LNCaP clone FGC (cell line): ENCODE results near the gene TADA2B.

Experiments
- DNase-seq: peaks from one replicate; pipeline ENCODE4 v3.0.0-alpha.2; 2011; ENCODE audit warnings: low read depth
- H3K4me3 ChIP-seq: 2 replicates; pipeline ENCODE4 v1.5.1; 2011; ENCODE audit warnings: mild to moderate bottlenecking, low read depth, low read length, control low read depth
- TF ChIP-seq, protein P1 (sequence below): IDR thresholded peaks from 2 replicates; pipeline ENCODE4 v1.5.1; 2012; ENCODE audit warnings: mild to moderate bottlenecking; ENCODE audit not compliant: control insufficient read depth, insufficient read depth; ENCODE audit errors: extremely low read depth

The TADA2B gene

DNA sequence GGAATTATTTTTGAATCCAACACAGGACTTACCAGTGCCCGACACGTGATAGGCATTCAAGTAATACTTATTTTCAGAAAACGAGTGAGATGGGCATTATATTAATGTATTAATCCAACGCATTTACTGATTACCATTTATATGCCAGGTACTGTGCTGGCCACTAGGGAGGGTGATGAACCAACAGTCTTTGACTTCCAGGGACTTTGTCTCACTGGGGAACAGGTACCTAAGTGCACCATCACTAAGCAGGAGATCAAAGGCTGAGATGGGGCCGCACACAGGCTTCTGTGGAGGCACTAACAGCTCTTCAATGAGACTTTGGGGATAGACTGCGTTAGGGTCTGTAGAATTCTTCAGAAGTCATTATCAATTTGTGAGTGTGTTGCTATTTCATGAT is 5.7 kb upstream of the TADA2B start:
- TF ChIP-seq, protein P1, sequence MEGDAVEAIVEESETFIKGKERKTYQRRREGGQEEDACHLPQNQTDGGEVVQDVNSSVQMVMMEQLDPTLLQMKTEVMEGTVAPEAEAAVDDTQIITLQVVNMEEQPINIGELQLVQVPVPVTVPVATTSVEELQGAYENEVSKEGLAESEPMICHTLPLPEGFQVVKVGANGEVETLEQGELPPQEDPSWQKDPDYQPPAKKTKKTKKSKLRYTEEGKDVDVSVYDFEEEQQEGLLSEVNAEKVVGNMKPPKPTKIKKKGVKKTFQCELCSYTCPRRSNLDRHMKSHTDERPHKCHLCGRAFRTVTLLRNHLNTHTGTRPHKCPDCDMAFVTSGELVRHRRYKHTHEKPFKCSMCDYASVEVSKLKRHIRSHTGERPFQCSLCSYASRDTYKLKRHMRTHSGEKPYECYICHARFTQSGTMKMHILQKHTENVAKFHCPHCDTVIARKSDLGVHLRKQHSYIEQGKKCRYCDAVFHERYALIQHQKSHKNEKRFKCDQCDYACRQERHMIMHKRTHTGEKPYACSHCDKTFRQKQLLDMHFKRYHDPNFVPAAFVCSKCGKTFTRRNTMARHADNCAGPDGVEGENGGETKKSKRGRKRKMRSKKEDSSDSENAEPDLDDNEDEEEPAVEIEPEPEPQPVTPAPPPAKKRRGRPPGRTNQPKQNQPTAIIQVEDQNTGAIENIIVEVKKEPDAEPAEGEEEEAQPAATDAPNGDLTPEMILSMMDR, result no peak
- H3K4me3 ChIP-seq, result no peak overlapping the region
- no peak for DNase-seq

DNA sequence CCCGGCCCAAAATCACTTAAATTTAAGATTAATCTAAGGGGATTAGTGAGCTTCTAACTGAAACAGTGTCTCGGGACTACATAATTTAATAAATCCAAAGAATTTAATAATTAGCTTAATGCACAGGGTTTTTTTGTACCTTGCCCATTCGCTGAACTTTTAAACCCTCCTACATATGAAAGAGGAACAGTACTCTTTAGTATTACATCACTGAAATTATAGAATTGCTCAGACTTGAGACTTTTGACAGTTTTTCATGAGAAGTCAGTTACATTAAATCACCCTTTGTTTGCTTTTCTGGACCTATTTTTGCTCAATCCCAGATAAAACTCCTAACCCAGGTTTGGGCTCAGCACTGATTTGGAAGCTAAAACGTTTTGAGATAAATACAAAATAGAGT is 2.4 kb upstream of the TADA2B start:
- no peak overlapping the region for H3K4me3 ChIP-seq
- DNase-seq, result no peak
- TF ChIP-seq, protein P1, result no peak

DNA sequence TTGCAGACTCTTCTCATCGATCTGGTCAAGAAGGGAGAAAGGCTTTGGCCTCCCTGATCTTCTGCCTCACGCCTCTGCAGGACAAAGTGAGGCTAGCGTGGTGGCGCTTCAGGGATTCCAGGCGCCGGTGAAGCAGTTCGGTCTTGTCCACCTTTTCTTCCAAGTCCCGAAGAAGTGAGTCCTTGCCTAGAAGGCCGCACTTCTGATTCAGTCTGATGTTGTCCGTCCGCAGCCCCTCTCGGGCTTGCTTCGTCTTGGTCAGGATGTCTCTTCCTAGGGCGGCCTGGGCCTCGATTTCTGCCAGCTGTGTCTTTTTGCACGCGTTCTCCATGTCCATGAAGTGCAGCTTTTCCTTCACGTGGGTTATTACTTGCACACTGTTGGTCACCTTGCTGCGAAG is 1.9 kb upstream of the TADA2B start:
- TF ChIP-seq, protein P1, result no peak
- H3K4me3 ChIP-seq, result no peak overlapping the region
- no peak for DNase-seq

DNA sequence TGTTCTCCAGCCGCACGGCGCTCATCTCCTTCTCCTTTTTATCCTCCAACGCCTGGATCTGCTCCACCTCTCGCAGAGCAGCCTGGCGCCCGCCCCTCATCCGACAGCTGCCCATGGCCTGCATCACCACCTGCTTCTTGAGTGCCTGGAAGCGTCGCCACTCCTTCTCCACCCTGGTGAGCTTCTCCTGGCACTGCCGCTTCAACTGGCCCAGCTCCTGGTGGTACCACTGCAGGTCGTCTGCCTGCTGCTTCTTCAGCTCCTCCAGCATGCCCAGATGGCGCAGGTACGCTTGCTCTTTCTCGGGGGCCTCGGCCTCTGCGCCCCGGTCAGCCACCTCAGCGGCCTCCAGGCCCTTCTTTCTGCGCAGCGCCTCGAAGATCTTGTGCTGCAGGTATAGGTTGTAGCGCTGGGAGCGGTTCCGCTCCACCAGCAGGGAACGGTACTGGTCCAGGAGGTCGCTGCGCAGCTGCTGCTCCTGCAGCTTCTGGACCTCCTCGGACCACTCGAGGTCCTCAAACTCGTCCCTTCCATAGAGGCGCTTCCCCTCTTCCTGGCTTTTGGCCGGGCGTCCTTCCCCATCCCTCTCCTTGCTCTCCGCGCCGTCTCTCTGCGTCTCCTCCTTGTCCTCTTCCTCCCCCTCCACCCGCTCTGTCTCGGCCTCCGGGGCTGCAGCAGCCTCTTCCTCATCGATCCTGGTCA is 1.2 kb upstream of the TADA2B start:
- TF ChIP-seq, protein P1, result no peak
- peak overlapping the region; percentile 80 for H3K4me3 ChIP-seq
- no peak for DNase-seq

DNA sequence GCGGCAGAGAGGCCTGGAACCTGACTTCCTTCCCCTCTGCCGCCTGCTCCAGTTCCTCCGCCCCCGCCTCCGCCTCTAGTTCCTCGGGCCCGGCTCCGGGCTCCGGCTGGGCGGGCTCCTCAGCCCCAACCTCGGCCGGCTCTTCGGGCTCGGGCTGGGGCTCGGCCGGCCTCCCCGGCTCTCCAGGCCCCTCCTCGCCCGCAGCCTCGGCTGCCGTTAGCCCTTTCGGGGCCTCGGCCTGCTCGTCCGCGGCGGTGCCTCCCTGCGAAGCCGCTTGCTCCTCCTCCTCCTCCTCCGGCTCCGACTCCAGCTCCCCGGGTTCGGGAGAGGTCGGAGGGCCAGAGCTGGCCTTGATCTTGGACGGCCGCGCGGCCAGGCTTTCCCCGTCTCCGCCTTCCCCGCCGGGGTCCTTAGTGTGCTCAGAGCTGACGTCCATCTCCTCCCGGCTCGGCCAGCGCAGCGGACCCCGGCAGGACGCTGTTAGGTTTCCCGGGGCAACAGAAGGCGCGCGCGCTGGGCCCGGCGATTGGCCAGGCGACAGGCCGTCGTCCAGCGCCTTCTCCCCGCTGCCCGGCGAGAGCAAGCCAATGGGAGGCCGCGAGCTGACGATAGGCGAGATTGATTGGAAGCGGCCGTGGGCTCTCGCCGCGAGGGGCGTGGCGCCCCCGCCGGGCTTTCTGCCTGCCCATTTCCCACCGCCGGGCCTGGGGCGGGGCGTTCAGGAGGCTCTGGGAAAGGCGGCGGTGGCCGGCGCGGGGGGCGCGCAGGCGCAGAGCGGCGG is 479 bp upstream of the TADA2B start:
- peak; percentile 91 for DNase-seq
- peak overlapping the region; percentile 80 for H3K4me3 ChIP-seq
- TF ChIP-seq, protein P1, result no peak

DNA sequence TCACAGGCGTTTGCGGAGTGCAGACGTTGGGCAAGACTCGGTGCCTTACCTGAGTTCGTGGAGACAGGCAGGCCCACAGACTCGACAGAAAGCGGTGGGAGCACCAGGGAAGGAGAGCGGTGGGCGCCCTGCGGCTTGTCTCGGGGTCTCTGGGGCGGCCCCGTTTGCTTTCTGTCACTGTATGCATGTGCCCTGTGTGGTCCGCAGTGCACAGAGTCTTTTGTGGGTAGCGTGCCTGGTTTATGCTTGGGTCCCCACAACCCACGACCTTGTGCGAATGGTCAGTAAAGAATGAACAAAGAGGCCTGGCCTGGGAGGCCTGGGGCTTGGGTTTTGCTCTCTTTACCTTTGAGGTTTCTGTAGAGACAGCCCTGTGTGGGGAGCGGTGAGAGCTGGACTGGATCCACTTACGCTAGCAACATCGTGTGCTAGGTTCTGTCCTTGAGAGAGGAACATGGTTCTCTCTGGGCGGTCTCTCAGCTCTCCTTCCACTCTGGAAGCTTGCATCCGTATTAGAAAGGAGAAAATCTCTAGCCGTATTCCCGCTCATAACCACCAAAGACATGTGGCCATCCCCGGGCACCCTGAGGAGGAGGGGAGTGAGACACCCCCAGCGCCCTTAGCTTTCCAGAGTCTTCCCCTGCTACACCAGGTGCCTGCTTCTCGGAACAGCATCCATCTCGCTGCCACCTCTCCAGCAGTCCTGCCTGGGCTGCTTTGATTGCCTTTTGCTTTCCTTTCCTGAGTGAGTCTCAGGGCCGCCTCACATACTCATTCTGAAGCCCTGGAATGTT is 1.2 kb downstream of the TADA2B start:
- TF ChIP-seq, protein P1, result no peak
- H3K4me3 ChIP-seq, result peak overlapping the region; percentile 94
- no peak for DNase-seq
